Lower leg skin (tissue), 4 donors: Measurements from ENCODE around the gene HLA-DRA. TPM values are rescaled to one million over a fixed set of nuclear protein-coding genes. Genes with fewer than 3 reads are reported as not detected.

Experiments
- DNase-seq, 2 donors: peaks; one replicate each; pipeline ENCODE4 v3.0.0-alpha.2; 2019; ENCODE audit warnings: low spot score in 2 of 2
- H3K4me3 ChIP-seq: fragments of 200-600 bp; sonication (generic); 2 replicates; pipeline ENCODE4 v1.5.1; 2017; ENCODE audit warnings: mild to moderate bottlenecking, low read depth; ENCODE audit not compliant: poor library complexity, severe bottlenecking
- POLR2A ChIP-seq, 2 donors: fragments of 450-650 bp; IDR thresholded peaks; one replicate each; pipeline ENCODE4 v1.6.1; 2016 to 2017; ENCODE audit warnings: antibody characterized with exemption in 2 of 2, mild to moderate bottlenecking in 1 of 2, moderate library complexity in 1 of 2
- WGBS, 2 donors: methylation state at CpG; one replicate each; pipeline ENCODE4 v1.1.5; 2018; 5-methylcytosine and 5-hydroxymethylcytosine counted together
- intact Hi-C: fragments of 100-400 bp; cut with DNase I; formaldehyde crosslinking; loops from one replicate; pipeline ENCODE4 v1.15.0; 2023; ENCODE audit warnings: low total_unique reads
- total RNA-seq, 4 donors: library from RNA; depleted of rRNA; stranded (reverse); fragments of >200 nt; gene quantifications; one replicate each; pipeline ENCODE4 v1.1.0, GENCODE V29; 2016
- TF ChIP-seq, protein P1 (sequence below), 3 donors: fragments of 450-650 bp; IDR thresholded peaks; one replicate each; pipeline ENCODE4 v1.5.1; 2016; ENCODE audit warnings: antibody characterized with exemption in 3 of 3, mild to moderate bottlenecking in 3 of 3, moderate library complexity in 2 of 3

Gene HLA-DRA
- total RNA-seq, 4 donors from 2014 or later = 164 to 274 (median 229) TPM

DNA sequence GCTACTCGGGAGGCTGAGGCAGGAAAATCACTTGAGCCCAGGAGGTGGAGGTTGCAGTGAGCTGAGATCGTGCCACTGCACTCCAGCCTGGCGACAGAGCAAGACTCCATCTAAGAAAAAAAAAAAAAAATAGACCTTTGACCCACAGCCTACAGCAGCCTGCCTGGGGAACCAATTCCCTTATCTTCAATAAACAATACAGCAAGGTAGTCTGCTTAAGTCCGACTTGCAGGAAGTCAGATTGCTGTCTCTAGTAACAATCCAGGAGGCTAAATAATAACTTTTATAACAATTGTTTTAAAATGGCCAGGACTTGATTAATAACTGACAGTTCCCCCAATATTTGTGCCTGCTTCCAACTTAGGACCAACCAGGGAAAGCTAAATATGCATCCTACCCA, 13.3 kb upstream of the HLA-DRA start:
- WGBS, 2 donors = 86 to 93% methylated on average over 4 of the region's 4 CpGs
- DNase-seq = no peak
- intact Hi-C loops = loop anchor here (10.0 kb wide), 1 partner anchor 278 kb away; no protein-coding TSS in a partner anchor
- no peak overlapping the region for H3K4me3 ChIP-seq
- no peak for TF ChIP-seq POLR2A (IDR thresholded peaks at IDR 0.05)
- TF ChIP-seq, protein P1, sequence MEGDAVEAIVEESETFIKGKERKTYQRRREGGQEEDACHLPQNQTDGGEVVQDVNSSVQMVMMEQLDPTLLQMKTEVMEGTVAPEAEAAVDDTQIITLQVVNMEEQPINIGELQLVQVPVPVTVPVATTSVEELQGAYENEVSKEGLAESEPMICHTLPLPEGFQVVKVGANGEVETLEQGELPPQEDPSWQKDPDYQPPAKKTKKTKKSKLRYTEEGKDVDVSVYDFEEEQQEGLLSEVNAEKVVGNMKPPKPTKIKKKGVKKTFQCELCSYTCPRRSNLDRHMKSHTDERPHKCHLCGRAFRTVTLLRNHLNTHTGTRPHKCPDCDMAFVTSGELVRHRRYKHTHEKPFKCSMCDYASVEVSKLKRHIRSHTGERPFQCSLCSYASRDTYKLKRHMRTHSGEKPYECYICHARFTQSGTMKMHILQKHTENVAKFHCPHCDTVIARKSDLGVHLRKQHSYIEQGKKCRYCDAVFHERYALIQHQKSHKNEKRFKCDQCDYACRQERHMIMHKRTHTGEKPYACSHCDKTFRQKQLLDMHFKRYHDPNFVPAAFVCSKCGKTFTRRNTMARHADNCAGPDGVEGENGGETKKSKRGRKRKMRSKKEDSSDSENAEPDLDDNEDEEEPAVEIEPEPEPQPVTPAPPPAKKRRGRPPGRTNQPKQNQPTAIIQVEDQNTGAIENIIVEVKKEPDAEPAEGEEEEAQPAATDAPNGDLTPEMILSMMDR (IDR thresholded peaks at IDR 0.05) = no peak

- intact Hi-C loops = loop anchor here (10.0 kb wide), 1 partner anchor 278 kb away; no protein-coding TSS in a partner anchor
- DNase-seq = no peak
- TF ChIP-seq, protein P1 (IDR thresholded peaks at IDR 0.05) = no peak
- TF ChIP-seq POLR2A (IDR thresholded peaks at IDR 0.05) = no peak
- WGBS, 2 donors = 10 to 21% methylated on average over 1 of the region's 1 CpG
- H3K4me3 ChIP-seq = no peak overlapping the region
These were observed 12.5 kb upstream of the HLA-DRA start for GRCh38 chr6:32427218-32427617.

DNA sequence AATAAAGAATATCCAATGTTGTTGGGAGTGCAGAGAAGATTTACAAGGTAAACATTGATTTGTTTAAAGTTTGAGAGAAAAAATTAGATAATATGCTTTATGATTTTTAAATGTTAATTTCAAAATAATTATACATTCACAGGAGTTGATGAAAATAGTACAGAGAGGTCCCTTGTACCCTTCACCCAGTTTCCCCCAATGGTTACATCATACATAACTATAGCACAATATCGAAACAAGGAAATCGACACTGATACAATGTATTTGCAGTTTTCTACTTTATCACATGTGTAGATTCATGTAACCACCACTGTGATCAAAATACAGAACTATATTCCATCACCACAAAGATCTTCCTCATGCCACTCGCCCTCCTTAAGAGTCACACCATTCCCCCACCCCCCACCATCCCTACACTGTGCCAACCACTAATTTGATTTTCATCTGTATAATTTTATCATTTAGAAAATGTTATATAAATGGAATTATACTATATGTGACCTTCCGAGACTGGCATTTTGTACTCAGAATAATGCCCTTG, 11.7 kb upstream of the HLA-DRA start:
- DNase-seq = no peak
- intact Hi-C loops = loop anchor here (10.0 kb wide), 1 partner anchor 277 kb away; no protein-coding TSS in a partner anchor
- TF ChIP-seq POLR2A (IDR thresholded peaks at IDR 0.05) = no peak
- TF ChIP-seq, protein P1 (IDR thresholded peaks at IDR 0.05) = no peak
- 90% methylated on average over 4 of the region's 4 CpGs for WGBS, 2 donors
- H3K4me3 ChIP-seq = no peak overlapping the region

DNA sequence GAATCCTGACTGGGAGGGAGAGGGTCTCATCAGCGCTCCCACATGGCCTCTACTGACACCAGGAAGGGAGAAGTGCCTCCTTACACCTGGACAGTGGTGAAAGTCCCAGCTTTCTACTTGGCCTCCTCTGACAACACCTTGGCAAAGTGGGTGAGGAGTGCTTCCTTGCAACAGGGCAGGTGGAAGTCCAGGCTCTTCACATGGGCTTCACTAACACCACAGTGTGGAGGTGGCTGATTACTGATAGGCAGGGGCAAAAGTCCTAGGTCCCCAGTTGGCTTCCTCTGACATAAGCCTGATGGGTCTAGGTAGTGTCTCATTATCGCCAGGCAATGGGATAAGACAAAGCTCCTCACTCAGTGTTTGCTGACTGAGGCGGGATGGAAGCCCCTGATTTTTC, 9.5 kb upstream of the HLA-DRA start:
- intact Hi-C loops = no loop called here
- 85 to 90% methylated on average over 3 of the region's 3 CpGs for WGBS, 2 donors
- TF ChIP-seq, protein P1 (IDR thresholded peaks at IDR 0.05) = no peak
- no peak for TF ChIP-seq POLR2A (IDR thresholded peaks at IDR 0.05)
- no peak overlapping the region for H3K4me3 ChIP-seq
- no peak for DNase-seq

DNA sequence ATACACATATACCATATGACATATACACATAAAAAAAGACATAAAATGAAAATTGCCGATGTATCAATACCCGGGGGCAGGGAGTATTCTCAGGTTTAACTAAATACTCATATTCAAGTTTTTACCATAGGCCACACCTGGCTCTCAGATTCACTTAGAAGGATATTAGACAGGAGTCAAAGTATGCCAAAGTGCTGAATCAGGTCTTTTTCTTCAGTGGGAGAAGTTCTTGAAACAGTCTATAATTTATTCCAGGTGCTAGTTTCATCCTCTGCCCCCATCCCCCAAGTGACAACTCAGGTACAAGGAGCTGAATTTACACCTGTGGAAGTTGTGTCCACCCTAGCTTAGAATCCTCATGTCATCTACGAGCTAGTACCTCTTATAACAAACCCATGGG, 8.5 kb upstream of the HLA-DRA start:
- intact Hi-C loops = no loop called here

More for the DNA sequence above, 8.5 kb upstream of the HLA-DRA start:
- TF ChIP-seq POLR2A (IDR thresholded peaks at IDR 0.05) = no peak
- TF ChIP-seq, protein P1 (IDR thresholded peaks at IDR 0.05) = no peak
- no peak overlapping the region for H3K4me3 ChIP-seq
- 73 to 74% methylated on average over 3 of the region's 3 CpGs for WGBS, 2 donors
- DNase-seq = no peak
